Stimulated activated CD4-positive, alpha-beta T cell treated with anti-CD3 and anti-CD28 coated beads, TNF-alpha, amount 100 ng/mL, for 1 hour (primary cell): ENCODE data around the gene DRGX.

Source experiments
- DNase-seq, 3 donors: peaks; one replicate each; pipeline ENCODE4 v3.0.0-alpha.2; 2020; ENCODE audit warnings: low read depth in 3 of 3, low spot score in 1 of 3

The DRGX gene

GRCh38 chr10:49348593-49348992, 47.3 kb downstream of the DRGX start:
- no peak for DNase-seq

- DNase-seq, result no peak
These were observed 48.1 kb downstream of the DRGX start for GRCh38 chr10:49347827-49348226.

- no peak for DNase-seq
These were observed 48.5 kb downstream of the DRGX start for GRCh38 chr10:49347342-49347741.

- no peak for DNase-seq
These were observed 51.0 kb downstream of the DRGX start for GRCh38 chr10:49344840-49345239.

GRCh38 chr10:49338604-49339003, 57.3 kb downstream of the DRGX start:
- no peak for DNase-seq

GRCh38 chr10:49335364-49335972, 60.4 kb downstream of the DRGX start:
- no peak for DNase-seq

- no peak for DNase-seq
These were observed 60.9 kb downstream of the DRGX start for GRCh38 chr10:49334964-49335363.

GRCh38 chr10:49333192-49333591, 62.7 kb downstream of the DRGX start:
- no peak for DNase-seq

GRCh38 chr10:49332768-49333167, 63.1 kb downstream of the DRGX start:
- no peak for DNase-seq

GRCh38 chr10:49332333-49332732, 63.6 kb downstream of the DRGX start:
- DNase-seq, result no peak

- no peak for DNase-seq
These were observed 64.5 kb downstream of the DRGX start for GRCh38 chr10:49331431-49331830.

GRCh38 chr10:49330127-49330665, 65.7 kb downstream of the DRGX start:
- DNase-seq, result no peak

GRCh38 chr10:49329146-49329505, 66.8 kb downstream of the DRGX start:
- no peak for DNase-seq

GRCh38 chr10:49328401-49329145, 67.3 kb downstream of the DRGX start:
- DNase-seq, result no peak

- no peak for DNase-seq
These were observed 68.7 kb downstream of the DRGX start for GRCh38 chr10:49327036-49327813.

GRCh38 chr10:49325916-49326783, 69.7 kb downstream of the DRGX start:
- DNase-seq, result no peak

GRCh38 chr10:49325131-49325915, 70.6 kb downstream of the DRGX start:
- DNase-seq, result no peak

- no peak for DNase-seq
These were observed 71.2 kb downstream of the DRGX start for GRCh38 chr10:49324711-49325110.

GRCh38 chr10:49323896-49324270, 72.0 kb downstream of the DRGX start:
- no peak for DNase-seq

- no peak for DNase-seq
These were observed 72.6 kb downstream of the DRGX start for GRCh38 chr10:49323171-49323895.
